Putamen (tissue), 1 donor: ENCODE data around the gene GPR85.
"Not testable (repeated sequence)": the region's sequence is repeated elsewhere in the genome, so short reads cannot be mapped to it uniquely, and the experiment has no call there.

Source experiments
- DNase-seq: peaks from one replicate; pipeline ENCODE4 v3.0.0-alpha.2; 2016; ENCODE audit warnings: low spot score

GPR85 gene

DNA sequence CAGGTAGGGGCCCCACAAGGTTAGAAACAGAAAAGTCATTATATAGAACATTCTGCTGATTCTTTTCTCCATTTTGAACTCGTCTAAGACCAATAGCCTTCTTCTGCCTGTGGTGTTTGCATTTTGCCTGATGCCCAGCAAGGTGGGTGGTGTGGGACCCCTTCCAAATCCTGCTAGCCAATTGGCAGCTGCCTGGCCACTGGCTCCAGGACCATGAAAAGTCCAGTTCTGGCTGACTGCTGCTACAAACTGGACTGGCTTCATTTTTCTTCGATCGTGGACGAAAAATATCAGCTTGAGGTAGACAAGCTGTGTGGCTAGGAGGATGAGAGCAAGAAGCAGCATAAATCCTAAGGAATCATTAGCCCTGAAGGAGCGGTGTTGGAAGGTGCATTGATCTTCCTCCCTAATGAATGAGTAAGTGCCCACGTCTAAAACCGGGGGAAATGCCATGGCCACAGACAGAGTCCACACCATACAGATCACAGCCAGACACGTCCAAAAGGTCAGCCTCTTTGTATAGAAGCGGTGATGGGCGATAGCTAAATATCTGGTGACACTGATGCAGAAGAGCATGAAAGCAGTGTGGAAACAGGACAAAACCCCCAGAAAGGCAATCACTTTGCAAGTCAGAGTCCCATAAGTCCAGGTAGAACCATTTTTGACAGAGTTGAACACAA is 2.7 kb downstream of the GPR85 start:
- DNase-seq = no peak

DNA sequence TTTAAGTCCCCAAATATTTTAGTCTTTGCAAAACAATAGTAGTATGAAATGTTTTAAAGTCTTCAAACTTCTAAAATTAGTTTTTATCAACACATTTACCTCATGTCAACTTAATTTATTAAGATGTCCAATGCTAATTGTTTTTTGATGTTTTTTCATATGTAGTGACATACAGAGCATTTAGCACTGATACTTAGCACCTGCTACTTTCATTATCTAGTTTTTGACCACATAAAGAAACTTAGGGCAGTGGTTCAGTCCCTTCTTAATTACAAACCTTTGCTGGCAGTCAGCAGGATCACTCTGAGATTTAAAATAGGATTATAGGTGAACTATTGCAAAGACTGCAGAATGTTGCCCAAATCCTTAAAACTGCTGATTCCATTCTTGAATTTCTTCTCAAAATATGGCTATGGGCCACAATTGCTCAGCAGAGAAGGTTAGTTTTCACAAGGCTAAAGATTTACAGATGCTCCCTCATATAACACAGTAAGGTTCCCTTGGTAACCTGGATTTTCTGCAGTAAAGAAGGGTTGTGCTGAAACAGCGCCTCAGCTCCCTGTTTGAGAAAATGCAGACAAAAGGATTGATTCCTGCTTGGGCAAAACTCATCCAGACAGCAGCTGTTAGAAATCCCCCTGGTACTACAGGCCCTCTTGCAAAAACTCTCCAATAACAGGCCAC is 3.4 kb downstream of the GPR85 start:
- DNase-seq = peak; percentile 38

DNA sequence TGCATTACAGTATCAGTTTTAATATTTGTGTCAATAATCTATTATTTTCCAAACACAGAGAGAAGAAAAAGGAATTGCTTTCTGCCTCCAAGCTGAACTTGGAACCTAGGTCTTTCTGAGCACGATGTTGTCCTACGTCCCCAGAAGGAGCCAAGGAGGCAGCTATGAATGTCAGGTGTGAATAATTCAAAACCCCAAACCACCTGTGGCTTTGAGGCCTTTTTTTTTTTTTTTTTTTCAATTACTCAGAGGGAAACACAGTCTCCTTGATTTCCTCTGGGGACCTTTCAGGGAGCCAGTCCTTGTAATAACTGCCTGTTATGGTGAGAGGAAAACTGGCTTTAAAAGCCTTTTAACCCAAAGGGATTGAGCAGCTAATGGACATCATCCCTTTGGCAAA is 8.3 kb downstream of the GPR85 start:
- DNase-seq = no peak

DNA sequence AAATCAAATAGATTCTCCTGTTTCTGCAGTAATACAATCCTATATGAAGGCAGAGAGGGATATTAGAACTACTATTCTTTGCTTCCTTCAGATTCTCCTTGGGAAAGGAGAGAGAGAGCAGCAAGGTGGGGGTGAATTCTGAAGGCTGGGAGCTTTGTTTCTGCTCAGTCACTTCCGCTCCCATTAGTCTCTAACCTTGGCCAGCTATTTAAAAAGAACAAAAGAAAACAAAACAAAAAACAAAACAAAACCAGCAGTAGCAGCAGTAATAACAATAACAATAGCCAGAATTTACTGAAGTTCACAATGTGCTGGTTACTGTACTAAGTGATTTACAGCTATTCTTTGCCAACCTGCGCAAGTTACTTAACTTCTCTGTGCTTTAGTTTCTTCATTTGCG is 9.9 kb downstream of the GPR85 start:
- DNase-seq = no peak

DNA sequence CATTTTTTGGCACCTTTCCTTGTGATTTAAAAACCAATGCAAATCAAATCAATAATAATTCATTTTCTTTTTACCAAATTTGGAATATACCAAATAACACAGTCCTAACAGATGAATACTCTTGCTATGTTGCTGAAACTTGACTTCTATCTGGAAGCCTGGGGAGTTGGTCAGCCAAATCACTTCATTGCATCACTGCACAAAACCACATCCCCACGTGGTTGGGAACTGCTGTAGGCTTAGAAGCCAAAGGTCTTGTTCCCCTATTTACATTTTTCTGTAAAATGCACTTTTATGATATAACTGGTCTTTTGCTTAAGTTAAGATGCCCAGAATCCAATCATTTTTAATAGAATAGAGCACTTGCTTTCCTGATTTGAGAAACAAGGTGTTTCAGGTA is 15.2 kb downstream of the GPR85 start:
- DNase-seq = no peak

DNA sequence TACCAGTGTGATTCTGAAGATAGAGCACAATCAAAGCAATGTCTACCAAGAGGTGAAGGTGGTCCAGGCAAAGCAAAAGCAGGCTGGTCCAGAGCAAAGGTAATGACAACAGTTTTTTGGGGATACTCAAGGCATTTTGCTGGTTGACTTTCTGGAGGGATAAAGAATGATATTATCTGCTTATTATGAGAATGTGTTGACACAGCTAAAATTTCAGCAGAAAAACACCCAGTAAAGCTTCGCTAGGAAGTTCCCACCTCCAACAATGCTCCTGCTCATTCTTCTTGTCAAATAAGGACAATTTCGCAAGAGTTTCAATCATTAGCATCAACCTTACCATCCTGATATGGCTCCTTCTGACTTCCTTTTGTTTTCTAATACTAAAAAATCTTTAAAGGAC is 24.1 kb downstream of the GPR85 start:
- no peak for DNase-seq

DNA sequence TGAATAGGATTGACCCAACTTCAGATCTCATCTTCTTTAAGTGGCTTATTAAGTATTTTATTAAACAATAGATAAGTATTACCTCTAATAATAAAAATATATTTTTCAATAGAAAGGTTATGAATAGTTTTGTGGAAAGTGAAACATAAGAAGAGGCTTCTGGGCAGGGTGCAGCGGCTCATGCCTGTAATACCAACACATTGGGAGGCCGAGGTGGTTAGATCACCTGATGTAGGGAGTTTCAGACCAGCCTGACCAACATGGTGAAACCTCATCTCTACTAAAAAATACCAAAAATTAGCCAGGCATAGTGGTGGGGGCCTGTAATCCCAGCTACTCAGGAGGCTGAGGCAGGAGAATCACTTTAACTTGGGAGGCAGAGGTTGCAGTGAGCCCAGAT is 26.5 kb downstream of the GPR85 start:
- DNase-seq = no peak

DNA sequence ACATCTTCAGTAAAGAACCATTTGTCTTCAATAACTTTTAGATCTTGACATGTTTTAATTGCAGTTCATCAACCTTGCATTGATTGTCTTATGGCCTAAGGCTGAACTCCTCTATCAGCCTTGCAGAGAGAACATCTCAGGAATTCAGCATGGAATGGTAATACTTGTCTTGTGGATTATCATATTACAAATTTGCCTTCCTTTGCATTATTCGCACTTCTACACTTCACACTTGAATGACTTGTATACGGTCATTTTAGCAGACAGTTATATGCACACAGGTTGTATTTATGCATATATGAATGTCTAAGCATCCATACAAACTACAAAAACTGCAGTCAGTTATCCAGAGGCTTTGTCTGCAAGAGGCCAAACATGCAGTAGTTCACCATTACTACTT is 31.7 kb downstream of the GPR85 start:
- no peak for DNase-seq

DNA sequence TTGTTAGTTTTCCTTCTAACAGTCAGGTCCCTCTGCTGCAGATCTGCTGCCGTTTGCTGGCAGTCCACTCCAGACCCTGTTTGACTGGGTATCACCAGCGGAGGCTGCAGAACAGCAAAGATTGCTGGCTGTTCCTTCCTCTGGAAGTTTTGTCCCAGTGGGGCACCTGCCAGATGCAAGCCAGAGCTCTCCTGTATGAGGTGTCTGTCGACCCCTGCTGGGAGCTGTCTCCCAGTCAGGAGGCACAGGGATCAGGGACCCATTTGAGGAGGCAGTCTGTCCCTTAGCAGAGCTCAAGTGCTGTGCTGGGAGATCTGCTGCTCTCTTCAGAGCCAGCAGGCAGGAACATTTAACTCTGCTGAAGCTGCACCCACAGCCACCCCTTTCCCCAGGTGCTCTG is 32.4 kb downstream of the GPR85 start:
- DNase-seq = not testable (repeated sequence)

DNA sequence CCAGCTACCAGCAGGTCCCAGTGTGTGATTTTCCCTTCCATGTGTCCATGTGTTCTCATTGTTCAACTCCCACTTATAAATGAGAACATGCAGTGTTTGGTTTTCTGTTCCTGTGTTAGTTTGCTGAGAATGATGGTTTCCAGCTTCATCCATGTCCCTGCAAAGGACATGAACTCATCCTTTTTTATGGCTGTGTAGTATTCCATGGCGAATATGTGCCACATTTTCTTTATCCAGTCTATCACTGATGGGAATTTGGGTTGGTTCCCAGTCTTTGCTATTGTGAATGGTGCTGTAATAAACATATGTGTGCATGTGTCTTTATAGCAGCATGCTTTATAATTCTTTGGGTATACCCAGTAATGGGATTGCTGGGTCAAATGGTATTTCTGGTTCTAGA is 37.4 kb downstream of the GPR85 start:
- not testable (repeated sequence) for DNase-seq

DNA sequence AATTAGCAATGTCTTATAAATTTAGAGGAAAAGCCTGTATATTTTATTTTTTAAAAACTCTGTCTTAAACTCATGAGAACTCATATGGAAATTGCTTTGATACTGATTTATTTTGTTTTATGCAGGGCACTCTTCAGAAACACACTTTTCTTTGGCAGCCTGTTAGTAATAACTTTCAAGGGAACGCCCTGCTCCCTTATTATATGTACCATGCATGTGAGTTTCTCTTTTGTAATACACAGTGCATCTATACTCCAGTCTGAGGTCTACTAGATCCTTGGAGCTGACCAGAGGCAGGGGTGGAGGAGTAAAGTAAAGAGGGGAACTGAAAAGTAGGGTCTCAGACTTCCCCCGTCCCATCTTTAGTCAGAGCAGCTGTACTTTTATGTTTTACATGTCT is 40.2 kb downstream of the GPR85 start:
- DNase-seq = no peak

DNA sequence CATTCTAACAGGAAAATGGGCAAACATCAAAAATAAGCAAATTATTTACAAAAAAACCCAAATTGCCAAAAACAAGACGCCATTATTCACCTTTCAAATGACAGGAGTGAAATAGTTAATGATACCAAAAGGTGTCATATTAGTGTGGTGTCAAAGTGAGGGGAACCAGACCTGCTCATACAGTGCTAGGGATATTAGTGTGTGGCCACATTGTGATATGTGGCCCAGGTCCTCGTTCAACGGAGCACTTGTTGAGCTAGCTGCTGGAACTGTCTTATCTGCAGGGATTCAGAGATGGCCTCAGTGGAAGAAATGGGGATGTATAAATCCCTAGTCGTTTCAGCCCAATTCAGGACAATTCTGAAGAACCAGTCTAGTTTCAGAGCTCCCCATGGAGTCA is 41.2 kb downstream of the GPR85 start:
- no peak for DNase-seq

DNA sequence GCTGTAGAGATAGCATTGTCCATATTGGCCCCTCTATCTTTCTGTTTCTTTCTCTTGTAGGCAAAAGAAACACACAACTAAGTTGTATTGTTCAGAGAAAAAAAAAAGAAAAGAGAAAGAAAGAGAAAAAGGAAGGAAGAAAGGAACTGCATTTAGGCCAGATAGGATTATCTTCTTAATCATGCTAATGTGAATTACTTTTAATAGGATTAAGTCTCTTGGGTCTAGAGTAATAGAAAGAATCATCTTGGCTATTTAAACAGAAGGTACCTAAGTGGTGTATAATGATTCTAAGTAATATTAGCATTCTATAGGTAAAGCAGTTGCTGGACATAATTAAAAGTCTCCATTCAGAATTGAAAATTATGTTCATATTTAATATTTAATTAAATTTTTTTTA is 42.2 kb downstream of the GPR85 start:
- DNase-seq = no peak

DNA sequence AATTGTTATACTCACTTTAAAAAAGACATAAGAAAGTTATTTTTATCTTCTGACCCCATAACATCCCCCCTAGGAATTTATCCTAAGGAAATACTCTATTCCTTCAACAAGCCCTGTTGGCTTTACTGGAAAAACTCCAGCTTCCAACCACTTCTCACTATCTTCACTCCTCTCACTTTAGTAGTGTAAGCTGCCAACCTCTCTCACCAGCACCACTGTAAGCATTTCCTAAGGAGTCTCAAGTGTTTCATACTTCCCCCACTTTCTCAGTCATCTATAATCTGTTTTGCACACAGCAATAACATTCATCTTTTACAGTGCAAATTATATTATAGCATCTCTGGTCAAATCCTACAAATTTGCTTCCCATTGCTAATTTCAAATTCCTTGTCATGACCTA is 45.8 kb downstream of the GPR85 start:
- no peak for DNase-seq

DNA sequence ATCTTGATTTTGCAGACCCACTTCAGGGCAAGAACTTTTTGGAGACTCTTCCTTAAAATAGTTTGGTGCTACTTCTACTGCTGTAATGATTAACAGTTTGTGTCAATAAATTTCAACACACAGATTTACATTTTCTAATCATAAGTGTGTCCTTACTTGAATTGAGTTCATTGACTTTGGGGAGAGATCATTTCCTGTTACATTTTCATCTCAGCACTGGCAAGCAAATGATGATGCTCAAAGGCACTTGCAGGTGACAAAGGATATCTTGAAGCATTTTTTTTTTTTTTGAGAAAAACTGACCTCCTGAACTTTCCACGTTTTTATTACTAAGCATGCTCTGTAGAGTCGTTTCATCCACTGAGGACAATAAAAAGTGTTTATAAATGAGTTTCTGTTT is 52.7 kb downstream of the GPR85 start:
- no peak for DNase-seq
